GM19438 (cell line): ENCODE results near the gene EBF4.
"Not testable (repeated sequence)": the region's sequence is repeated elsewhere in the genome, so short reads cannot be mapped to it uniquely, and the experiment has no call there.

Experiments used
- ATAC-seq: cut with Tn5 transposase; IDR thresholded peaks from one replicate; pipeline ENCODE4 v1.9.1; 2021; ENCODE audit warnings: low read depth; ENCODE audit not compliant: unreplicated experiment

Gene EBF4

DNA sequence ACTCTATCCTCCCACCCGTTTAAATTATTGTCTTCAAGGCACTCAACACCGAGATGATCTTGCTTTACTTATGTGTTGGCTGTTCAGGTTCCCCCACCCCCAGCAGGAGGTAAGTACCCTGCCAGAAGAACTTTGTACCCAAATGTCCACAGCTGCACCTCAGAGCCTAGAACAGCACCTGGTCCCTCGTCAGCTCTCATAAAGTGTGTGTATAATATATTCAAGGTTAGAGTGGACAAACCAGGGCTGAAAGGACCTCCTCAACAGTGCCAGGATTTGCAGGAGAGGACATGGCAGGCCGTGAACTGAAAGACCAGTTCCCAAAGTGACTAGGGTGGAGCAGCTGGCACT is 113.7 kb downstream of the EBF4 start:
- no peak for ATAC-seq

DNA sequence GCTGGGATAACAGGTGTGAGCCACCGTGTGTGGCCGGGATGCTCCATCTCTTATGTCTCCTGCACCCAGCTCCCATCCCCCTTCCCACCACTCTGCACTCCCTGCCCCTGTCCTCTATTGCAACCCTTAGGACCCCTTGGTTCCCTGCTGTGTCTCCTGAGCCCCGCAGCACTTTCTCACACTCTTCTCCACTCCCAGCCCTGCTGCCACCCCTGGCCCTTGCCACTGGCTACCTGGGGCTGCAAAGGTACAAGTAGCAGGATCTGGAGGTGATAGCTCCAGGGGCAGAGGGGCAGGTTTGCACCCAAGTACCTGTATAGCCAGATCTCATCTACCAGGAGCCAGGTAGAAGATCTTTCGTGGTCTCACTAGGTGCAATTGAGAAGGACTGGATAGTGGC is 114.4 kb downstream of the EBF4 start:
- ATAC-seq: no peak

DNA sequence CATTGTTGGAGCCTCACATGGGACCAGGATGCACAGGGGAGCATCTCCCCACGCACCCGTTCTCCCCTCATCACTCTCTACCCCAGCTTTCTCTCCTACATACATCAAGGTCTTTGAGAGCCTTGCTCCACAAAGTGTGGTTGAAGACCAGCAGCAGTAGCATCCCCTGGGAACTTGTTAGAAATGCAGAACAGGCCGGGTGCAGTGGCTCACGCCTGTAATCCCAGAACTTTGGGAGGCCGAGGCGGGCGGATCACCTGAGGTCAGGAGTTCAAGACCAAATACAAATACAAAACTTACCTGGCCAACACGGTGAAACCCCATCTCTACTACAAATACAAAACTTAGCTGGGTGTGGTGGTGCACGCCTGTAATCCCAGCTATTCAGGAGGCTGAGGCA is 115.3 kb downstream of the EBF4 start:
- ATAC-seq: not testable (repeated sequence)

DNA sequence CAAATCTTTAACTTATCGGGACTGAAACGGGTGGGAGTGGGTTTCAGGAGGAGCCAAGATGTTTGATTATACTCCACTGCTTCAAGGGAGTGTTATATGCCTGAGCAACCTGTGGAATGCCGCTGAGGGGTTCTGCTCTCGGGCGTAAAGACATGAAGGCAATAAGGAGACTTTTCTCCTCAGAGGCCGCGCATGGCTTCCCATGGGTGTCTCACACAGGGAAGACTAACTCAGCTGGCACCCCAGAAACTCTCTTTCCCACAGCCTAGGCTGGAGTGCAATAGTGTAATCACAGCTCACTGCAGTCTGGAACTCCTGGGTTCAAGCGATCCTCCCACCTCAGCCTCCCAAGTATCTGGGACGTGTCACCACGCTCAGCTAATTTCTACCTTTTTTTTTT is 117.1 kb downstream of the EBF4 start:
- ATAC-seq: no peak
